K562 (cell line): ENCODE results near the gene PPDPF. TPM values are rescaled to one million over a fixed set of nuclear protein-coding genes. Genes with fewer than 3 reads are reported as not detected.

Source experiments
- ATAC-seq: fragments of 200-7000 bp; cut with Tn5 transposase; 3 replicates; pipeline ENCODE4 v1.9.1; 2020; ENCODE audit warnings: moderate library complexity
- BruUV-seq: library from RNA; stranded (reverse); fragments of 400-500 nt; replicated peaks from 2 replicates; lab custom pipeline; 2021; lab: Mats Ljungman, UMichigan
- CTCF ChIA-PET: fragments of 300-600 bp; formaldehyde crosslinking; extraction: SDS; loops from one replicate; lab custom pipeline; 2021; ENCODE audit warnings: low intra/inter-chr PET ratio; lab: Yijun Ruan, JAX
- POLR2A ChIA-PET: fragments of 300-600, 350-650 bp; sonication (Branson Sonifier 250); formaldehyde crosslinking; extraction: SDS; loops from one replicate; lab custom pipeline; 2021; ENCODE audit warnings: antibody characterized with exemption, inconsistent platforms; lab: Yijun Ruan, JAX
- DNase-seq, 4 experiments: peaks; one replicate each; pipeline versions ENCODE4 v3.0.0 to v3.0.0-alpha.2; 2011 to 2018; ENCODE audit warnings: low spot score in 3 of 4, mixed read lengths in 3 of 4; ENCODE audit errors: extremely low read depth in 1 of 4
- FAIRE-seq: peaks from 2 replicates; lab custom pipeline; 2011; peaks lifted over from hg19 to GRCh38; lab: Jason Lieb, UNC
- H2AFZ ChIP-seq: 2 replicates; pipeline ENCODE4 v1.6.0; 2011; ENCODE audit warnings: low read depth, low read length, control low read depth, inconsistent platforms
- H3K27ac ChIP-seq: fragments of 200-600 bp; 3 replicates; pipeline ENCODE4 v1.8.0; 2011; ENCODE audit warnings: low read depth, mild to moderate bottlenecking, control low read depth, inconsistent platforms, low read length, moderate library complexity, mixed read lengths; ENCODE audit errors: extremely low read depth
- H3K27me3 ChIP-seq, 2 experiments: fragments of 300-600 bp in 1 of 2; 2 replicates in 1 of 2; 3 replicates in 1 of 2; pipeline versions ENCODE4 v1.6.0 to v1.8.0; 2011; ENCODE audit warnings: inconsistent platforms in 2 of 2, low read length in 2 of 2, mild to moderate bottlenecking in 1 of 2, mixed read lengths in 1 of 2, moderate library complexity in 1 of 2; ENCODE audit not compliant: control insufficient read depth in 2 of 2, insufficient read depth in 2 of 2
- H3K36me3 ChIP-seq: fragments of 300-600 bp; 3 replicates; pipeline ENCODE4 v1.8.0; 2011; ENCODE audit warnings: mild to moderate bottlenecking, low read length, inconsistent platforms; ENCODE audit not compliant: control insufficient read depth, insufficient read depth
- H3K4me1 ChIP-seq, 2 experiments: fragments of 200-600 bp in 1 of 2; replicated peaks in 1 of 2; 2 replicates in 1 of 2; 3 replicates in 1 of 2; pipeline versions ENCODE4 v1.5.1 to v1.8.0; 2011; ENCODE audit warnings: inconsistent platforms in 2 of 2, low read length in 2 of 2, mild to moderate bottlenecking in 1 of 2, mixed read lengths in 1 of 2, moderate library complexity in 1 of 2; ENCODE audit not compliant: control insufficient read depth in 2 of 2, insufficient read depth in 2 of 2
- H3K4me2 ChIP-seq: 2 replicates; pipeline ENCODE4 v1.6.1; 2011; ENCODE audit warnings: low read length, control low read depth, inconsistent platforms, mixed read lengths; ENCODE audit not compliant: insufficient read depth
- H3K4me3 ChIP-seq: fragments of 200-600 bp; sonication (generic), shearing (Covaris generic); 2 replicates; pipeline ENCODE4 v1.5.1; 2016; ENCODE audit warnings: control low read depth, inconsistent platforms
- H3K79me2 ChIP-seq: fragments of 200-600 bp; 3 replicates; pipeline ENCODE4 v1.8.0; 2011; ENCODE audit warnings: low read length, inconsistent platforms; ENCODE audit not compliant: control insufficient read depth, insufficient read depth
- H3K9ac ChIP-seq, 2 experiments: 2 replicates each; pipeline versions ENCODE4 v1.6.0 to v1.6.1; 2011; ENCODE audit warnings: low read depth in 2 of 2, low read length in 2 of 2, control low read depth in 1 of 2, inconsistent platforms in 1 of 2, mild to moderate bottlenecking in 1 of 2, mixed read lengths in 1 of 2; ENCODE audit not compliant: insufficient read depth in 1 of 2
- H3K9me1 ChIP-seq: one replicate; pipeline ENCODE4 v1.6.0; 2011; ENCODE audit warnings: inconsistent platforms, mild to moderate bottlenecking, low read length, moderate library complexity; ENCODE audit not compliant: control insufficient read depth, insufficient read depth
- H3K9me3 ChIP-seq: replicated peaks from 2 replicates; pipeline ENCODE4 v1.5.1; 2011; ENCODE audit warnings: low read depth, low read length, inconsistent platforms; ENCODE audit not compliant: control insufficient read depth, insufficient read depth
- H4K20me1 ChIP-seq: replicated peaks from 2 replicates; pipeline ENCODE4 v1.6.1; 2011; ENCODE audit warnings: low read length, inconsistent platforms, mixed read lengths; ENCODE audit not compliant: control insufficient read depth, insufficient read depth
- POLR2AphosphoS2 ChIP-seq: IDR thresholded peaks from 2 replicates; pipeline ENCODE4 v1.6.1; 2012; ENCODE audit warnings: low read length, improper control_type of control experiment
- ZNF586 ChIP-seq: fragments of 450-650 bp; formaldehyde crosslinking; conservative IDR thresholded peaks from 2 replicates; pipeline ENCODE4 v1.4.0; 2020; ENCODE audit warnings: mild to moderate bottlenecking, moderate library complexity
- WGBS: fragments of 100-300 bp; shearing (Covaris generic); methylation state at CpG from one replicate; pipeline ENCODE4 v1.1.6; 2016; ENCODE audit warnings: low coverage, mixed read lengths; ENCODE audit not compliant: insufficient coverage; ENCODE audit errors: missing lambda C conversion rate; 5-methylcytosine and 5-hydroxymethylcytosine counted together
- in situ Hi-C: fragments of 300-500 bp; cut with MboI; formaldehyde crosslinking; loops from 4 replicates; pipeline ENCODE4 v1.15.0; 2018; ENCODE audit warnings: inconsistent platforms, mixed read lengths
- intact Hi-C: fragments of 100-400 bp; cut with micrococcal nuclease; formaldehyde crosslinking; loops from 2 replicates; pipeline ENCODE4 v1.14.2; 2022
- polyA plus RNA-seq, 8 experiments: library from polyadenylated mRNA; depleted of rRNA in 4 of 8; stranded (reverse) in 5 of 8; unstranded in 3 of 8; fragments of >200 nt; fragmentation: Nextera tagmentation in 2 of 8; fragmentation: Illumina TruSeq in 1 of 8; extraction: Ambion mirVana in 2 of 8; extraction: Trizol in 1 of 8; gene quantifications; 2 replicates each; pipeline versions ENCODE4 v1.2.1 to v1.2.3, GENCODE V29; 2011 to 2014; ENCODE audit warnings: inconsistent platforms in 1 of 8, missing spikeins in 1 of 8
- total RNA-seq, 7 experiments: library from RNA; depleted of rRNA in 6 of 7; stranded (reverse); fragments of >200 nt in 6 of 7; fragmentation: Illumina TruSeq in 2 of 7; extraction: Trizol in 2 of 7; gene quantifications; 2 replicates each; pipeline versions ENCODE4 v1.2.1 to v1.2.3, GENCODE V29; 2011 to 2021; ENCODE audit warnings: low replicate concordance in 1 of 7
- TF ChIP-seq, protein P1 (sequence below): fragments of 250-450 bp; sonication (Bioruptor Pico); IDR thresholded peaks from 2 replicates; pipeline ENCODE4 v1.5.0; 2021; ENCODE audit warnings: mild to moderate bottlenecking, moderate library complexity

PPDPF gene
- total and polyA plus RNA-seq, 9 of the 15 experiments (the other 6 are each of a cell fraction or from before 2014, with no cell fraction given): 0.77 to 233 (median 10.5) TPM

- H3K9ac ChIP-seq: no peak overlapping the region
- ATAC-seq (no peak), DNase-seq (no peak), FAIRE-seq (no peak)
- 31% methylated on average over 2 of the region's 3 CpGs for WGBS
- no peak for TF ChIP-seq ZNF586 (CRISPR knock-in tag)
- 0 out of 2 replicates have a peak, but pooled peaks have one; percentile 2 for TF ChIP-seq POLR2AphosphoS2
- TF ChIP-seq, protein P1, sequence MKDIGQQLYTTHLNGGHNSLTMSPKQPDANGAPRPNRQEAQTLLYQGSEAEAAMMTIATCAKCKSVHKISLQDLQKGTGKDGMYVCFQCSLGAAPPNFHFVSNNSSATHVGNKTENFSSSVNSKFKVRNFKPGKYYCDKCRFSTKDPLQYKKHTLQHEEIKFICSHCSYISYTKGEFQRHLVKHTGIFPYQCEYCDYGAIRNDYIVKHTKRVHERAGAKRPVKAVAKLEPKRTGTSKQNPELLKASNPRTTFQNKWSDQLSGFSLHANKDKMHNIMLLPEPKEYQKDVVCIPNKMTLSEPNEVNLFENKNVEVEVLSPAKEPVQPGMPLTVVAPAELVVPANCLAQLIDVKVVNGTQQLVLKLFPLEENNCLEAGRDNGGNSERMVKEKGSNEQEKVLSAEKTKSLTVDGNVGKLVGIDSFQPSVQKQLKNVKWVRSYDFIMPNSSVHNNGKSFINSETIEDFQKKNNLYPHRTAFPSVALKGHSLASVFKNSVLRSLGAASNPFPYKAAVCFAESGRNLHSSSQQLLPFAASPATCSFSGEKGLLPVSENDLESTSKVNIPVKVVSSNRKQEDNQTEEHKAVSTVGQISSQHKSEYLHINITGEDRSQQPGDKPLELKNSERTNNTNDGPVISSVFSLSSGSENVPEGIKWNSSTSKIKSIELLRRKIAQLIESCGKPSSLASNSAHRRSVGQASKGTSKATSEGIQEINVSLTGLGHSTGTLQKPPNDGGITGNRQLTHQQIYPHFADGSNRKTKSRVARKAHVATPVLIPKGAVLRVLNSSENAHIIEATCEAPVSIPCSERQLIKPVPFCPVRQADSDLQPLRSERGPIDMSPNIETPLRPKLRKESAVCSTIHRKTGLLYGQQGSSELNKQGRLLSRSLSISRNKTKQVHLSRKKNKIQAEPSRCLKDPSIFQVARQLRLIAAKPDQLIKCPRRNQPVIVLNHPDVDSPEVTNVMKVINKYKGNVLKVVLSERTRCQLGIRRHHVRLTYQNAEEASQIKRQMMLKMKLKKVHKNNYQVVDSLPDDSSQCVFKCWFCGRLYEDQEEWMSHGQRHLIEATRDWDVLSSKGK (CRISPR knock-in tag): no peak
- intact Hi-C loops (no loop called here), in situ Hi-C loops (no loop called here)
- H3K9me1 ChIP-seq: no peaks in the 10 kb centered on the region
- no peak overlapping the region for H3K4me2 ChIP-seq
- H2AFZ ChIP-seq: no peak overlapping the region
- H3K36me3 ChIP-seq: peaks cover 23% of the 10 kb centered on the region; the same call in 2 of the 3 replicates
- no TSS peak for BruUV-seq
- peaks cover 0 to 15% of the 10 kb centered on the region in 2 experiments; a peak in 1 of 5 replicates for H3K27me3 ChIP-seq
- H3K4me1 ChIP-seq: peaks cover 4 to 45% of the 10 kb centered on the region in 2 experiments
- no peak overlapping the region for H3K4me3 ChIP-seq
- H3K27ac ChIP-seq: no peak overlapping the region
- POLR2A ChIA-PET: interaction anchor here (0.7 to 4.0 kb wide), 3 partner anchors 9 to 558 kb away, joined by 3 to 27 read pairs (median 3); partner anchors contain the start of gene PTK6
- CTCF ChIA-PET: no interaction called here
- H4K20me1 ChIP-seq: peaks cover 5% of the 10 kb centered on the region; the same call in 1 of the 2 replicates
- peaks cover 7% of the 10 kb centered on the region for H3K9me3 ChIP-seq
- H3K79me2 ChIP-seq: peaks cover 14% of the 10 kb centered on the region
These were observed 4.6 kb downstream of the PPDPF start for GRCh38 chr20:63525185-63525584.
